GM13976 (cell line): Measurements from ENCODE around the gene LARP4B.

ENCODE experiments used
- DNase-seq: peaks from one replicate; pipeline ENCODE4 v3.0.0; 2012; ENCODE audit warnings: low spot score
- in situ Hi-C: fragments of 300-500 bp; cut with MboI; formaldehyde crosslinking; loops from one replicate; pipeline ENCODE4 v1.12.0; 2022; ENCODE audit warnings: low sequenced_read_pairs, mixed read lengths, inconsistent platforms; ENCODE audit not compliant: unreplicated experiment
- TF ChIP-seq, protein P1 (sequence below): IDR thresholded peaks from 2 replicates; pipeline ENCODE4 v1.5.1; 2012; ENCODE audit warnings: borderline replicate concordance, mild to moderate bottlenecking; ENCODE audit not compliant: insufficient read depth; ENCODE audit errors: extremely low read depth, missing control alignments, control extremely low read depth

The LARP4B gene

DNA sequence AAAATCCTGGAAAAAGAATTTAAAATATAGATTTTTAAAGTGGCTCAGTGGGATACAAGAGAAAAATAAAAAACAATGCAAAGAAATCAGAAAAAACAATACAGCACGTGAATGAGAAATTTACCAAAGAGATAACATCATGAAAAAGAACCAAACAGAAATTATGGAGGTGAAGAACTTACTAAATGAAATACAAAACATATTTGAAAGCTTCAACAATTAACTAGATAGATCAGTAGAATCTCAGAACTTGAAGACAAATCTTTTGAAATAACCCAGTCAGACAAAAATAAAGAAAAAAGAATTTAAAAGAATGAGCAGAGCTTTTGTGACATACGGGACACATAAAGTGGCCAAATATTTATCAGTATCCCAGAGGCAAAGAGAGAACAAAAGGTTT, 170.9 kb downstream of the LARP4B start:
- TF ChIP-seq, protein P1, sequence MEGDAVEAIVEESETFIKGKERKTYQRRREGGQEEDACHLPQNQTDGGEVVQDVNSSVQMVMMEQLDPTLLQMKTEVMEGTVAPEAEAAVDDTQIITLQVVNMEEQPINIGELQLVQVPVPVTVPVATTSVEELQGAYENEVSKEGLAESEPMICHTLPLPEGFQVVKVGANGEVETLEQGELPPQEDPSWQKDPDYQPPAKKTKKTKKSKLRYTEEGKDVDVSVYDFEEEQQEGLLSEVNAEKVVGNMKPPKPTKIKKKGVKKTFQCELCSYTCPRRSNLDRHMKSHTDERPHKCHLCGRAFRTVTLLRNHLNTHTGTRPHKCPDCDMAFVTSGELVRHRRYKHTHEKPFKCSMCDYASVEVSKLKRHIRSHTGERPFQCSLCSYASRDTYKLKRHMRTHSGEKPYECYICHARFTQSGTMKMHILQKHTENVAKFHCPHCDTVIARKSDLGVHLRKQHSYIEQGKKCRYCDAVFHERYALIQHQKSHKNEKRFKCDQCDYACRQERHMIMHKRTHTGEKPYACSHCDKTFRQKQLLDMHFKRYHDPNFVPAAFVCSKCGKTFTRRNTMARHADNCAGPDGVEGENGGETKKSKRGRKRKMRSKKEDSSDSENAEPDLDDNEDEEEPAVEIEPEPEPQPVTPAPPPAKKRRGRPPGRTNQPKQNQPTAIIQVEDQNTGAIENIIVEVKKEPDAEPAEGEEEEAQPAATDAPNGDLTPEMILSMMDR: no peak
- in situ Hi-C loops: no loop called here
- no peak for DNase-seq

DNA sequence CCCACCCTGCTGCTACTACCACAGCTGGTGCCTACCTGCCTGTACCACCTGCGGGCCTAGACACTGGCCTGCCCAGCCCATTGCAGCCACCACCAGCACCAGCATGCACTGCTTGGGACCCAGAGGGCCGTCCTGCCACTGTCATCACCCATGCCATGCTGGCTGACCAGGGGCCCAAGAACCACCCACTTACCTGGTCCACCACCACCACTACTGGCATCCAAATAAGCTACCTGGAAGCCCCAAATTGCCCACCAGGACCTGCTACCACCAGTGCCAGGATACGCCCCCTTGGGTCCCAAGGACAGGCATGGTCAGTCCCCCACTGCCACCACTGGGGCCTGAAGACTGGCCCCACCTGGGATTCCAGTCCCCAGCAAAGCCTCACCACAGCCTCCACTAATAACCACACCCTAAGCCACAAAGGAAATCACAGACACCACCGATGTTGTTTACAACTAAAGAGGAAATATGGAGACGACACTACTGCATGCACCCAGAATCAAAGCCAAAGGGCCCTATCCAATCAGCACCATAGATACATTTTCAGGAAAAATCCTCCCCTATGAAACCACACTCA, 171.5 kb downstream of the LARP4B start:
- TF ChIP-seq, protein P1: no peak
- DNase-seq: no peak
- in situ Hi-C loops: no loop called here
